Gastroesophageal sphincter (tissue), 4 donors: ENCODE data around the gene CTTN. TPM values are rescaled to one million over a fixed set of nuclear protein-coding genes. Genes with fewer than 3 reads are reported as not detected.

ENCODE experiments used
- ATAC-seq: fragments of 150-250 bp; one replicate; pipeline ENCODE4 v1.9.1; 2016; ENCODE audit warnings: mild to moderate bottlenecking, moderate library complexity
- H3K27ac ChIP-seq, 4 donors: fragments of 200-600 bp; sonication (generic) in 3 of 4; 1 replicate in 3 of 4; 2 replicates in 1 of 4; pipeline ENCODE4 v1.5.1; 2016 to 2019
- H3K27me3 ChIP-seq: fragments of 200-600 bp; sonication (generic); one replicate; pipeline ENCODE4 v1.5.1; 2019
- H3K36me3 ChIP-seq, 2 donors: fragments of 200-600 bp; sonication (generic); one replicate each; pipeline ENCODE4 v1.5.1; 2019; ENCODE audit warnings: control low read depth in 1 of 2
- H3K4me1 ChIP-seq, 3 donors: fragments of 200-600 bp; sonication (generic); 1 replicate in 2 of 3; 2 replicates in 1 of 3; pipeline ENCODE4 v1.5.1; 2016 to 2019; ENCODE audit warnings: control low read depth in 2 of 3
- H3K4me3 ChIP-seq, 2 donors: fragments of 200-600 bp; sonication (generic); one replicate each; pipeline ENCODE4 v1.5.1; 2019; ENCODE audit warnings: mild to moderate bottlenecking in 1 of 2, moderate library complexity in 1 of 2
- H3K9me3 ChIP-seq, 3 donors: fragments of 200-600 bp; sonication (generic); one replicate each; pipeline ENCODE4 v1.5.1; 2017 to 2019; ENCODE audit warnings: control low read depth in 2 of 3
- EP300 ChIP-seq: sonication (generic); formaldehyde crosslinking; IDR thresholded peaks from one replicate; pipeline ENCODE4 v1.6.1; 2017; ENCODE audit warnings: antibody characterized with exemption, mild to moderate bottlenecking
- POLR2A ChIP-seq, 2 donors: fragments of 450-650 bp; IDR thresholded peaks; one replicate each; pipeline ENCODE4 v1.6.1; 2017; ENCODE audit warnings: antibody characterized with exemption in 2 of 2, mild to moderate bottlenecking in 2 of 2, moderate library complexity in 1 of 2
- POLR2AphosphoS5 ChIP-seq: sonication (generic); formaldehyde crosslinking; IDR thresholded peaks from one replicate; pipeline ENCODE4 v1.6.1; 2017; ENCODE audit warnings: antibody characterized with exemption
- WGBS, 2 donors: methylation state at CpG; one replicate each; pipeline ENCODE4 v1.1.5; 2018; ENCODE audit warnings: low coverage in 1 of 2; 5-methylcytosine and 5-hydroxymethylcytosine counted together
- total RNA-seq, 4 donors: library from RNA; depleted of rRNA; stranded (reverse); fragments of >200 nt; gene quantifications; one replicate each; pipeline ENCODE4 v1.1.0, GENCODE V29; 2016
- TF ChIP-seq, protein P1 (sequence below), 4 experiments: fragments of 200-600 bp in 2 of 4; fragments of 450-650 bp in 2 of 4; sonication (generic) in 1 of 4; IDR thresholded peaks; one replicate each; pipeline ENCODE4 v1.5.1; 2017 to 2019; ENCODE audit warnings: antibody characterized with exemption in 4 of 4, mild to moderate bottlenecking in 2 of 4, moderate library complexity in 2 of 4

CTTN gene
- total RNA-seq, 4 donors from 2014 or later: 164 to 316 (median 179) TPM

DNA sequence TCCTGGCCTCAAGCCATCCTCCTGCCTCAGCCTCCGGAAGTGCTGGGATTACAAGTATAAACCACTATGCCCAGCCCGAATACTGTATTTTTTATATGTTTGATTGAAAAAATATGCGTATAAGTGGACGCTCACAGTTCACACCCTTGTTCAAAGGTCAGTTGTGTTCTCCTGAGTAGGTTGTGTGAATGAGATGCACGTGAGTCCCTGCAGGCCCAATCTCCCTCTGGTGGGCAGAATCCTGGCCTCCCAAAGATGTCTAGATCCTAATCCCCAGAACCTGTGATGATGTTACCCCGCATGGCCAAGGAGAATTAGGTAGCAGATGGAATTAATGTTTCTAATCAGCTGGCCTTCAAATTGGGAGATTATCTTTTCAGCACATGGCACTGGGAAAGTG, 41.9 kb downstream of the CTTN start:
- Histone ChIP-seq H3K4me3 (no peak overlapping the region), H3K27me3 (peaks cover 3% of the 10 kb centered on the region), H3K27ac (no peak overlapping the region), H3K36me3 (peaks cover 0 to 41% of the 10 kb centered on the region in 2 donors), H3K9me3 (no peaks in the 10 kb centered on the region), H3K4me1 (no peaks in the 10 kb centered on the region)
- ATAC-seq: no peak
- no peak for TF ChIP-seq POLR2AphosphoS5
- no peak for TF ChIP-seq EP300
- TF ChIP-seq, protein P1, sequence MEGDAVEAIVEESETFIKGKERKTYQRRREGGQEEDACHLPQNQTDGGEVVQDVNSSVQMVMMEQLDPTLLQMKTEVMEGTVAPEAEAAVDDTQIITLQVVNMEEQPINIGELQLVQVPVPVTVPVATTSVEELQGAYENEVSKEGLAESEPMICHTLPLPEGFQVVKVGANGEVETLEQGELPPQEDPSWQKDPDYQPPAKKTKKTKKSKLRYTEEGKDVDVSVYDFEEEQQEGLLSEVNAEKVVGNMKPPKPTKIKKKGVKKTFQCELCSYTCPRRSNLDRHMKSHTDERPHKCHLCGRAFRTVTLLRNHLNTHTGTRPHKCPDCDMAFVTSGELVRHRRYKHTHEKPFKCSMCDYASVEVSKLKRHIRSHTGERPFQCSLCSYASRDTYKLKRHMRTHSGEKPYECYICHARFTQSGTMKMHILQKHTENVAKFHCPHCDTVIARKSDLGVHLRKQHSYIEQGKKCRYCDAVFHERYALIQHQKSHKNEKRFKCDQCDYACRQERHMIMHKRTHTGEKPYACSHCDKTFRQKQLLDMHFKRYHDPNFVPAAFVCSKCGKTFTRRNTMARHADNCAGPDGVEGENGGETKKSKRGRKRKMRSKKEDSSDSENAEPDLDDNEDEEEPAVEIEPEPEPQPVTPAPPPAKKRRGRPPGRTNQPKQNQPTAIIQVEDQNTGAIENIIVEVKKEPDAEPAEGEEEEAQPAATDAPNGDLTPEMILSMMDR (IDR thresholded peaks at IDR 0.05): no peak
- TF ChIP-seq POLR2A (IDR thresholded peaks at IDR 0.05): no peak
- WGBS, 2 donors: 67 to 73% methylated on average over 2 to 3 of the region's 6 CpGs

DNA sequence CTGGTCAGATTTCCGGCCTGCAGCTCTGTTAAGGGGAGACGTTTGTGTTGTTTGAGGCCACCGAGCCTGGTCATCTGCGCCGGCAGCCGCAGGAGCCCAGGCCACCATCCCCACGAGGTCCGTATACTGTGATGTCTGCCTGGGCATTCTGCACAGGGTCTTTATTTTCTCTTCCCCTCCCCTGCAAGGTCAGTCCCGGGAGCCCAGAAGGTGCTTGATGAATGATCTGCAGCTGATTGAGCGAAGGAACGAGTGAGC, 45.4 kb downstream of the CTTN start:
- Histone ChIP-seq H3K4me3 (no peak overlapping the region), H3K36me3 (peaks cover 0 to 6% of the 10 kb centered on the region in 2 donors), H3K9me3 (peaks cover 0 to 15% (median 0%) of the 10 kb centered on the region in 3 donors), H3K27me3 (peaks cover 3% of the 10 kb centered on the region), H3K27ac (no peak overlapping the region), H3K4me1 (no peaks in the 10 kb centered on the region)
- 48% methylated on average over 3 of the region's 11 CpGs; no CpG with 5 or more reads in 1 of the 2 donors for WGBS, 2 donors
- TF ChIP-seq, protein P1 (IDR thresholded peaks at IDR 0.05): no peak
- no peak for TF ChIP-seq EP300
- no peak for TF ChIP-seq POLR2AphosphoS5
- TF ChIP-seq POLR2A (IDR thresholded peaks at IDR 0.05): no peak
- no peak for ATAC-seq

DNA sequence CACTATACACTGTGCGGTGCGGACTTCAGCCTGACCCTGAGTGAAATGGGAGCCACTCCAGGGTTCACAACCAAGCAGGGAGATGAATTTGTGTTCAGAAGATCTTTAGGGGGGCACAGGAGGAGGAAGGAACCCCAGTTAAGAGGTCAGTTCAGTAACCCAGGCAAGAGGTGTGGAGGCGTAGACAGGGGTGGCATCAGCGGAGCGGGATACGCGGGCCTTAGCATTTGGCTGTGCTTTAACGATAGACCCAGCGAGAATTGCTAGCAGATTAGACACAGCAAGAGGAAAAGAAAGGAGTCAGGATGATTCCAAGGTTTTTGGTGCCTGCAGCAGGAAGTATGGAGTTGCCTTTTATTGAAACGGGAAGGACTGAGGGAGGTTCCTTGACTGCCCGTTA, 46.8 kb downstream of the CTTN start:
- 73 to 81% methylated on average over 3 to 11 of the region's 11 CpGs for WGBS, 2 donors
- no peak for ATAC-seq
- H3K27me3 ChIP-seq: peaks cover 3% of the 10 kb centered on the region
- peaks cover 0 to 2% of the 10 kb centered on the region in 2 donors for H3K36me3 ChIP-seq
- peaks cover 0 to 28% (median 0%) of the 10 kb centered on the region in 3 donors for H3K9me3 ChIP-seq
- TF ChIP-seq POLR2A (IDR thresholded peaks at IDR 0.05) (no peak), EP300 (no peak), POLR2AphosphoS5 (no peak)
- TF ChIP-seq, protein P1 (IDR thresholded peaks at IDR 0.05): no peak
- no peak overlapping the region for H3K27ac ChIP-seq
- no peaks in the 10 kb centered on the region for H3K4me1 ChIP-seq
- H3K4me3 ChIP-seq: no peak overlapping the region

DNA sequence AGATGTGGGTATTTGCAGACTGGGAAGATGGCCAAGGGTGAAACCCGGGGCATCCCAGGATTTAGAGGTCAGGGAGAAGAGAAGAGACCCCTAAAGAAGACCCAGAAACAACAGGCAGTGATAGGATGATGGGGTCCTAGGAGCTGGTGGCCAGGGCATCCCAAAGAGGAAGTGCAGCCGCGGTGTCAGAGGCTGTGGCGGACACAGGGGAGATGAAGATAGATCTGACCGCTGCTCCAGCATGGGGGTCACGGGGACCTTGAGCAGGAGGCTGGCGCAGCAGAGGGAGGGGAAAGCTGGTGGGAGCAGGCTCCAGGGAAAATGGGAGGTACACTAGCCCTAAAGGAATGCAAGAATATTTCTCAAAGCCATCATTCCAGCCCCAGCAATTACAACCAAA, 47.3 kb downstream of the CTTN start:
- no peak overlapping the region for H3K27ac ChIP-seq
- no peaks in the 10 kb centered on the region for H3K4me1 ChIP-seq
- no peak for ATAC-seq
- TF ChIP-seq, protein P1 (IDR thresholded peaks at IDR 0.05): no peak
- TF ChIP-seq EP300 (no peak), POLR2AphosphoS5 (no peak), POLR2A (IDR thresholded peaks at IDR 0.05) (no peak)
- H3K27me3 ChIP-seq: peaks cover 3% of the 10 kb centered on the region
- 71 to 78% methylated on average over 7 of the region's 7 CpGs for WGBS, 2 donors
- H3K4me3 ChIP-seq: no peak overlapping the region
- H3K36me3 ChIP-seq: no peaks in the 10 kb centered on the region
- H3K9me3 ChIP-seq: peaks cover 0 to 33% (median 0%) of the 10 kb centered on the region in 3 donors

DNA sequence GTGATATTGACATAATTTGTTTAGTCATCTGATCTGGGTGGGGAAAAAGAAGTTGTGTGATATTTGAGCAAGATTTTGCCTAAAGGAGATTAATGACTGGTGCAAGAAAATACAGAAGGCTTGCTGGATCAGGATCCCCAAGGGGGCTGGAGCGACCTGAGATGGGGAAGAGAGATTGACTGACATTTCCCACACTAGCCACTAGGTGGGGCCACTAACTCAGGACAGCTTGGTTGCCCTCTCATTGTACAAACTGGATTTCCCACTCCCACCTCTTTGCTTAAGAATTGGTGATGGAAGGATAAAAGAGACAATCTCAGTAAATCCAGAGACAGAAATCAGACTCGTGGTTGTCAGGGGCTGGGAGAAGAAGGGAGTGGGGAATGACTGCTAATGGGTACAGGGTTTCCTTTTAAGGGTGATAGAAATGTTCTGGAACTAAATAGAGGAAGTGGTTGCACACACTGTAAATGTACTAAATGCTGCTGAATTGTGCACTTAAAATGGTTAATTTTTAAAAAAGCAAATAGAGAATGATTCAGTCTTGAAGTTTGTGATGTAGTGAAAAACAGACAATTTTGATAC, 50.7 kb downstream of the CTTN start:
- Histone ChIP-seq H3K9me3 (peaks cover 0 to 39% (median 0%) of the 10 kb centered on the region in 3 donors), H3K4me1 (no peaks in the 10 kb centered on the region), H3K27me3 (peaks cover 3% of the 10 kb centered on the region), H3K27ac (no peak overlapping the region), H3K36me3 (no peaks in the 10 kb centered on the region), H3K4me3 (no peak overlapping the region)
- TF ChIP-seq POLR2A (IDR thresholded peaks at IDR 0.05) (no peak), EP300 (no peak), POLR2AphosphoS5 (no peak)
- TF ChIP-seq, protein P1 (IDR thresholded peaks at IDR 0.05): no peak
- 24 to 37% methylated on average over 2 of the region's 2 CpGs for WGBS, 2 donors
- no peak for ATAC-seq
